Measurements from ENCODE around the gene LRRC28. TPM values are rescaled to one million over a fixed set of nuclear protein-coding genes. Genes with fewer than 3 reads are reported as not detected.

Gene LRRC28
- total RNA-seq, 1 donor from 2014 or later = 34.2 TPM

- H3K27me3 ChIP-seq (ENCODE audit: control insufficient read depth, insufficient read depth, low read length) = no peaks in the 10 kb centered on the region
- no peak for TF ChIP-seq CTCF (IDR thresholded peaks at IDR 0.05; ENCODE audit: insufficient read depth, low read length, poor library complexity, severe bottlenecking)
- no peak for DNase-seq (ENCODE audit: low read depth)
- H3K36me3 ChIP-seq (ENCODE audit: control insufficient read depth, insufficient read depth, low read length) = no peaks in the 10 kb centered on the region
- H3K4me3 ChIP-seq (ENCODE audit: low read depth, low read length) = no peak overlapping the region
Observed at GRCh38 chr15:99264125-99264524, 12.8 kb downstream of the LRRC28 start.

- TF ChIP-seq CTCF (IDR thresholded peaks at IDR 0.05; ENCODE audit: insufficient read depth, low read length, poor library complexity, severe bottlenecking) = no peak
- no peak overlapping the region for H3K4me3 ChIP-seq (ENCODE audit: low read depth, low read length)
Observed at GRCh38 chr15:99265541-99266070, 14.3 kb downstream of the LRRC28 start.

GRCh38 chr15:99267957-99268356, 16.7 kb downstream of the LRRC28 start:
- no peaks in the 10 kb centered on the region for H3K27me3 ChIP-seq (ENCODE audit: control insufficient read depth, insufficient read depth, low read length)
- H3K36me3 ChIP-seq (ENCODE audit: control insufficient read depth, insufficient read depth, low read length) = no peaks in the 10 kb centered on the region
- TF ChIP-seq CTCF (IDR thresholded peaks at IDR 0.05; ENCODE audit: insufficient read depth, low read length, poor library complexity, severe bottlenecking) = no peak
- DNase-seq (ENCODE audit: low read depth) = no peak
- no peak overlapping the region for H3K4me3 ChIP-seq (ENCODE audit: low read depth, low read length)

More at GRCh38 chr15:99265541-99266070, 14.3 kb downstream of the LRRC28 start:
- H3K27me3 ChIP-seq (ENCODE audit: control insufficient read depth, insufficient read depth, low read length) = no peaks in the 10 kb centered on the region
- no peak for DNase-seq (ENCODE audit: low read depth)
- no peaks in the 10 kb centered on the region for H3K36me3 ChIP-seq (ENCODE audit: control insufficient read depth, insufficient read depth, low read length)

GRCh38 chr15:99268431-99268830, 17.1 kb downstream of the LRRC28 start:
- Histone ChIP-seq H3K36me3 (ENCODE audit: control insufficient read depth, insufficient read depth, low read length) (no peaks in the 10 kb centered on the region), H3K27me3 (ENCODE audit: control insufficient read depth, insufficient read depth, low read length) (no peaks in the 10 kb centered on the region), H3K4me3 (ENCODE audit: low read depth, low read length) (no peak overlapping the region)
- DNase-seq (ENCODE audit: low read depth) = no peak
- TF ChIP-seq CTCF (IDR thresholded peaks at IDR 0.05; ENCODE audit: insufficient read depth, low read length, poor library complexity, severe bottlenecking) = no peak

GRCh38 chr15:99273801-99274200, 22.5 kb downstream of the LRRC28 start:
- no peaks in the 10 kb centered on the region for H3K36me3 ChIP-seq (ENCODE audit: control insufficient read depth, insufficient read depth, low read length)
- no peaks in the 10 kb centered on the region for H3K27me3 ChIP-seq (ENCODE audit: control insufficient read depth, insufficient read depth, low read length)
- no peak for TF ChIP-seq CTCF (IDR thresholded peaks at IDR 0.05; ENCODE audit: insufficient read depth, low read length, poor library complexity, severe bottlenecking)
- no peak overlapping the region for H3K4me3 ChIP-seq (ENCODE audit: low read depth, low read length)
- no peak for DNase-seq (ENCODE audit: low read depth)

- Histone ChIP-seq H3K4me3 (ENCODE audit: low read depth, low read length) (no peak overlapping the region), H3K36me3 (ENCODE audit: control insufficient read depth, insufficient read depth, low read length) (no peaks in the 10 kb centered on the region), H3K27me3 (ENCODE audit: control insufficient read depth, insufficient read depth, low read length) (no peaks in the 10 kb centered on the region)
- DNase-seq (ENCODE audit: low read depth) = no peak
- no peak for TF ChIP-seq CTCF (IDR thresholded peaks at IDR 0.05; ENCODE audit: insufficient read depth, low read length, poor library complexity, severe bottlenecking)
Observed at GRCh38 chr15:99275061-99275460, 23.8 kb downstream of the LRRC28 start.
